Activated naive CD4-positive, alpha-beta T cell treated with anti-CD3 and anti-CD28 coated beads for 36 hours (primary cell): Measurements from ENCODE around the gene SEC23B. TPM values are rescaled to one million over a fixed set of nuclear protein-coding genes. Genes with fewer than 3 reads are reported as not detected.

Experiments
- CTCF ChIA-PET: fragments of 350-600 bp; sonication (Branson Sonifier 250); formaldehyde crosslinking; loops from one replicate; lab custom pipeline; 2021; ENCODE audit warnings: antibody characterized with exemption; lab: Charles Lee
- DNase-seq: peaks from one replicate; pipeline ENCODE4 v3.0.0-alpha.2; 2020
- H3K27ac Mint-ChIP-seq: one replicate; pipeline ENCODE4 v1.8.0; 2021; ENCODE audit warnings: mild to moderate bottlenecking, mixed read lengths
- H3K27me3 Mint-ChIP-seq: one replicate; pipeline ENCODE4 v1.8.0; 2021; ENCODE audit warnings: low read depth, mixed read lengths
- H3K36me3 Mint-ChIP-seq: one replicate; pipeline ENCODE4 v1.8.0; 2021; ENCODE audit warnings: low read depth, mixed read lengths
- H3K4me1 Mint-ChIP-seq: one replicate; pipeline ENCODE4 v1.8.0; 2021; ENCODE audit warnings: low read depth, mixed read lengths
- H3K4me3 Mint-ChIP-seq: one replicate; pipeline ENCODE4 v1.8.0; 2021; ENCODE audit warnings: mild to moderate bottlenecking, moderate library complexity, mixed read lengths
- H3K9me3 Mint-ChIP-seq: one replicate; pipeline ENCODE4 v1.8.0; 2021; ENCODE audit warnings: mixed read lengths
- intact Hi-C: fragments of 100-400 bp; cut with micrococcal nuclease; formaldehyde crosslinking; loops from one replicate; pipeline ENCODE4 v1.15.1; 2023
- total RNA-seq, 2 experiments: library from RNA; stranded (reverse); gene quantifications; one replicate each; pipeline ENCODE4 v1.2.3, GENCODE V29; 2021

Gene SEC23B
- total RNA-seq, 2 experiments from 2014 or later: 66.9 to 69.2 TPM

GRCh38 chr20:18527339-18527738 lies 19.6 kb downstream of the SEC23B start:
- Mint-ChIP-seq H3K9me3 (no peaks in the 10 kb centered on the region), H3K4me1 (no peaks in the 10 kb centered on the region), H3K27ac (no peak overlapping the region), H3K27me3 (no peaks in the 10 kb centered on the region), H3K4me3 (no peak overlapping the region), H3K36me3 (peaks cover 55% of the 10 kb centered on the region)
- CTCF ChIA-PET: interaction anchor here (0.6 to 2.1 kb wide), 2 partner anchors 114 to 115 kb away, joined by 5 to 6 read pairs; no protein-coding TSS in a partner anchor
- no peak for DNase-seq
- intact Hi-C loops: no loop called here

- no peak overlapping the region for H3K4me3 Mint-ChIP-seq
- intact Hi-C loops: no loop called here
- H3K36me3 Mint-ChIP-seq: peaks cover 60% of the 10 kb centered on the region
- no peak for DNase-seq
- H3K27me3 Mint-ChIP-seq: no peaks in the 10 kb centered on the region
- no peaks in the 10 kb centered on the region for H3K4me1 Mint-ChIP-seq
- no peak overlapping the region for H3K27ac Mint-ChIP-seq
- H3K9me3 Mint-ChIP-seq: no peaks in the 10 kb centered on the region
- CTCF ChIA-PET: interaction anchor here (1.3 to 2.1 kb wide), 2 partner anchors 19 to 115 kb away, joined by 3 to 5 read pairs; no protein-coding TSS in a partner anchor
Measured at GRCh38 chr20:18527836-18528235, 20.1 kb downstream of the SEC23B start.

GRCh38 chr20:18529041-18529440 lies 21.3 kb downstream of the SEC23B start:
- CTCF ChIA-PET: interaction anchor here (1.3 to 2.1 kb wide), 2 partner anchors 18 to 117 kb away, joined by 3 to 5 read pairs; no protein-coding TSS in a partner anchor
- intact Hi-C loops: no loop called here

GRCh38 chr20:18532626-18533025 lies 24.9 kb downstream of the SEC23B start:
- peaks cover 65% of the 10 kb centered on the region for H3K36me3 Mint-ChIP-seq

More at GRCh38 chr20:18529041-18529440, 21.3 kb downstream of the SEC23B start:
- Mint-ChIP-seq H3K4me1 (no peaks in the 10 kb centered on the region), H3K27ac (no peak overlapping the region), H3K36me3 (peaks cover 64% of the 10 kb centered on the region), H3K27me3 (no peaks in the 10 kb centered on the region), H3K4me3 (no peak overlapping the region), H3K9me3 (no peaks in the 10 kb centered on the region)
- no peak for DNase-seq

GRCh38 chr20:18533491-18533890 lies 25.8 kb downstream of the SEC23B start:
- peaks cover 66% of the 10 kb centered on the region for H3K36me3 Mint-ChIP-seq
- H3K27me3 Mint-ChIP-seq: no peaks in the 10 kb centered on the region
- CTCF ChIA-PET: no interaction called here
- no peak for DNase-seq
- intact Hi-C loops: no loop called here
- H3K9me3 Mint-ChIP-seq: no peaks in the 10 kb centered on the region
- H3K4me3 Mint-ChIP-seq: no peak overlapping the region
- no peaks in the 10 kb centered on the region for H3K4me1 Mint-ChIP-seq
- H3K27ac Mint-ChIP-seq: no peak overlapping the region

More at GRCh38 chr20:18532626-18533025, 24.9 kb downstream of the SEC23B start:
- H3K27ac Mint-ChIP-seq: no peak overlapping the region
- no peak for DNase-seq
- no peaks in the 10 kb centered on the region for H3K4me1 Mint-ChIP-seq
- no peak overlapping the region for H3K4me3 Mint-ChIP-seq
- no peaks in the 10 kb centered on the region for H3K9me3 Mint-ChIP-seq
- CTCF ChIA-PET: no interaction called here
- no peaks in the 10 kb centered on the region for H3K27me3 Mint-ChIP-seq
- intact Hi-C loops: no loop called here

- Mint-ChIP-seq H3K27me3 (no peaks in the 10 kb centered on the region), H3K36me3 (peaks cover 61% of the 10 kb centered on the region), H3K9me3 (no peaks in the 10 kb centered on the region), H3K27ac (no peak overlapping the region), H3K4me3 (no peak overlapping the region), H3K4me1 (no peaks in the 10 kb centered on the region)
- DNase-seq: no peak
- CTCF ChIA-PET: no interaction called here
- intact Hi-C loops: no loop called here
Measured at GRCh38 chr20:18533978-18534644, 26.4 kb downstream of the SEC23B start.

- intact Hi-C loops: no loop called here
- DNase-seq: no peak
- Mint-ChIP-seq H3K4me1 (no peaks in the 10 kb centered on the region), H3K9me3 (no peaks in the 10 kb centered on the region), H3K4me3 (no peak overlapping the region), H3K36me3 (peaks cover 45% of the 10 kb centered on the region), H3K27ac (no peak overlapping the region), H3K27me3 (no peaks in the 10 kb centered on the region)
- CTCF ChIA-PET: no interaction called here
Measured at GRCh38 chr20:18537651-18538050, 29.9 kb downstream of the SEC23B start.

- DNase-seq: no peak
- Mint-ChIP-seq H3K9me3 (no peaks in the 10 kb centered on the region), H3K27me3 (no peaks in the 10 kb centered on the region), H3K36me3 (peaks cover 45% of the 10 kb centered on the region), H3K4me1 (no peaks in the 10 kb centered on the region), H3K4me3 (no peak overlapping the region), H3K27ac (no peak overlapping the region)
- intact Hi-C loops: no loop called here
- CTCF ChIA-PET: no interaction called here
Measured at GRCh38 chr20:18541741-18542140, 34.0 kb downstream of the SEC23B start.

- H3K27ac Mint-ChIP-seq: no peak overlapping the region
- peaks cover 44% of the 10 kb centered on the region for H3K36me3 Mint-ChIP-seq
Measured at GRCh38 chr20:18543216-18543615, 35.5 kb downstream of the SEC23B start.

GRCh38 chr20:18543932-18544331 lies 36.2 kb downstream of the SEC23B start:
- H3K27ac Mint-ChIP-seq: no peak overlapping the region
- H3K9me3 Mint-ChIP-seq: no peaks in the 10 kb centered on the region
- H3K36me3 Mint-ChIP-seq: peaks cover 46% of the 10 kb centered on the region
- H3K4me3 Mint-ChIP-seq: no peak overlapping the region
- DNase-seq: no peak
- H3K27me3 Mint-ChIP-seq: no peaks in the 10 kb centered on the region
- intact Hi-C loops: no loop called here
- CTCF ChIA-PET: no interaction called here
- H3K4me1 Mint-ChIP-seq: no peaks in the 10 kb centered on the region

More at GRCh38 chr20:18543216-18543615, 35.5 kb downstream of the SEC23B start:
- DNase-seq: no peak
- Mint-ChIP-seq H3K4me1 (no peaks in the 10 kb centered on the region), H3K27me3 (no peaks in the 10 kb centered on the region), H3K9me3 (no peaks in the 10 kb centered on the region), H3K4me3 (no peak overlapping the region)
- CTCF ChIA-PET: no interaction called here
- intact Hi-C loops: no loop called here

- no peak for DNase-seq
- intact Hi-C loops: no loop called here
- Mint-ChIP-seq H3K4me3 (no peak overlapping the region), H3K9me3 (no peaks in the 10 kb centered on the region), H3K27me3 (no peaks in the 10 kb centered on the region), H3K4me1 (no peaks in the 10 kb centered on the region), H3K36me3 (peaks cover 42% of the 10 kb centered on the region), H3K27ac (no peak overlapping the region)
- CTCF ChIA-PET: no interaction called here
Measured at GRCh38 chr20:18545566-18545965, 37.8 kb downstream of the SEC23B start.

- Mint-ChIP-seq H3K4me3 (no peak overlapping the region), H3K36me3 (peaks cover 40% of the 10 kb centered on the region), H3K27me3 (no peaks in the 10 kb centered on the region), H3K4me1 (no peaks in the 10 kb centered on the region), H3K27ac (no peak overlapping the region), H3K9me3 (no peaks in the 10 kb centered on the region)
- CTCF ChIA-PET: no interaction called here
- DNase-seq: no peak
- intact Hi-C loops: no loop called here
Measured at GRCh38 chr20:18548465-18548864, 40.7 kb downstream of the SEC23B start.

- Mint-ChIP-seq H3K4me3 (no peak overlapping the region), H3K27me3 (no peaks in the 10 kb centered on the region), H3K27ac (no peak overlapping the region), H3K9me3 (no peaks in the 10 kb centered on the region), H3K36me3 (peaks cover 38% of the 10 kb centered on the region), H3K4me1 (no peaks in the 10 kb centered on the region)
- CTCF ChIA-PET: no interaction called here
- intact Hi-C loops: no loop called here
- no peak for DNase-seq
Measured at GRCh38 chr20:18553746-18554145, 46.0 kb downstream of the SEC23B start.
